GM04504 (cell line): ENCODE measurements around the gene LASP1.
A peak's percentile ranks its signal among the peaks of the same experiment; 100 is the strongest.

Experiments
- DNase-seq: peaks from one replicate; pipeline ENCODE4 v3.0.0-alpha.2; 2012; ENCODE audit warnings: low read depth

LASP1 gene

DNA sequence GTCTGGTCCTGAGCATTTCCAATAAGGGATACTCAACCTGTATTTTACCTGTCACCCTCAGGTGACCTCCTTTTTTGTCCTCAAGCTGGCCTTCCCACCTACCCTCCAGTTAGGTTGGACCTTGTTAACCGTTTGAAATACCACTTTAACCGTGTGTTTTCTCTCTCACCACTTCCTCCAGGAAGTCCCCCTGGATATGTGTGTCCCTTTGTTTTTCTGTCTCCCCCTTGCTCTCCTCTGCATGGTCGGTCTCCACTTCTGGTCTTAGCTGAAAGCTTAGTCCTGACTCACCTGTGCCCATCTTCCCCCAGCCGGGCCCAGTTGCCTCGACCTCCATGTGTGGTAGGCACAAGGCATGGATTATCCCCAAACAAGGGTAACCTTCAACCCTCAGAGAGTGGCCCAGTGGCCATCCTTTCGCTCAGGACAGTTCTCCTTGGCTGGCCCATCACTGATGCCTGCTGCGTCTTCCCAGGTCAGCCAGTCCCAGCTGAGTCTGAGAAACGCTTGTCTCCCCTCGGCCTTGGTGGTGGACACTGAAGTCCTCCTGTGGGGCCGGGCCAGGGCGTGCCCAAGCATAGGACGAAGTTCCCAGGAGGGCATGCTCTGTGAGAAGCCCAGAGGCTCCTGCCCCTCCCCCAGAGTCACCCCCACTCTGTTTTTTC lies 20.0 kb downstream of the LASP1 start:
- DNase-seq: no peak

- no peak for DNase-seq
These were observed 20.5 kb downstream of the LASP1 start for GRCh38 chr17:38890410-38890746.

GRCh38 chr17:38891441-38891840 lies 21.6 kb downstream of the LASP1 start:
- DNase-seq: no peak

DNA sequence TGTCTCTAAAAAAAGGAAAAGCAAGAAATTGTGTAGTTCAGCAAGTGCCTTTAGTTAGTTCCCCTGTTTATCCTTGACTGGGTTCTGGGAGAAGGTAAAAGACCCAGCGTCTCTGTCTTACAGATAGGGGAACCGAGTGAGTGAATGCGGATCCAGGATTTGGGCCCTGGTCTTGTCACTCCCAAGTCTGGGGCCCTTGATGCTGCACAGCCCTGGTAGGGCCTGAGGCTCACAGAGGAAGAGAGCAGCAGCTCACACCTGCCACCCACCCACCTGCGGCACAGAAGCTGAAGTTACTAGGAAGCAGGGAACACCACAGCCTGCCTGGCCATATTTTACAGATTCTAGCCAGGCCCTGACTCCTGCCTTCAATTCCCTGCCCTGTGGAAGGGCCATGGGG lies 22.2 kb downstream of the LASP1 start:
- no peak for DNase-seq

- DNase-seq: no peak
These were observed 22.8 kb downstream of the LASP1 start for GRCh38 chr17:38892620-38893019.

GRCh38 chr17:38893113-38893512 lies 23.3 kb downstream of the LASP1 start:
- DNase-seq: no peak

DNA sequence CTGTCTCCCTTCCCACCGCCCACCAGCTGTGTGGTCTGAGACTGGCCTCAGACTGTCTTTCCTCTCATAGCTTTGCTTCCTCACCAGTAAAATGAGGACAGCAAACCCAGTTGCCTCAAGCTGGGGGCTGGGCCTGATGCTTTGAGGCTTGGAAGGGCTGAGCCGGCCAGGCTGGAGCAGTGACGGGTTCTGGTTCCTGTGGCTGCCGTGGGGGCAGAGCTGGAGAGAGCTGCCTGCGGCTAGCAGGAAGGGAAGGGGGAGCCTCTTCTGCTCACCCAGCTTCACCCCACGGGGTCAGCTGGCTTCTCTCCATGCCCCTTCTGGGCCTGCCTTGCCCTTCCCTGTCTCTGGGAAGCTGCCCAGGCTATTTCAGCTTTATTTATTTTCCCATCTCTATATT lies 23.7 kb downstream of the LASP1 start:
- no peak for DNase-seq

DNA sequence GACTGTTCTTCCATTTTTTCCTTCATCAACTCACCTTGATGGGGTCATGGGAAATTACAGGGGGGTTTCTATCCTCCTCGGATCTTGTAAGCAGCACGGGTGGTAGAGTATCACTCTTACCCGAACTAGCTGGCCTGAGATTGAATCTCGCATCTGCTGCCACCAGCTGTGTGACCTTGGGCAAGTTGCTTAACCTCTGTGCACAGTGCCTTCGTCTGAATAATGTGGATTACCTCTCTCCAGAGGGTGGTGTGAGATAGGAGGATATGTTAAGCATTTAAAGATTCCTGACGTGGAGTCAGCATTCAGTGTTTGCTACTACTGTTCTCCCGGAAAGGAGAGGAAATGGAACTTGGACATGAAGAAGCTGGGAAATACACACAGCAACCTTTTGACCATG lies 24.4 kb downstream of the LASP1 start:
- no peak for DNase-seq

DNA sequence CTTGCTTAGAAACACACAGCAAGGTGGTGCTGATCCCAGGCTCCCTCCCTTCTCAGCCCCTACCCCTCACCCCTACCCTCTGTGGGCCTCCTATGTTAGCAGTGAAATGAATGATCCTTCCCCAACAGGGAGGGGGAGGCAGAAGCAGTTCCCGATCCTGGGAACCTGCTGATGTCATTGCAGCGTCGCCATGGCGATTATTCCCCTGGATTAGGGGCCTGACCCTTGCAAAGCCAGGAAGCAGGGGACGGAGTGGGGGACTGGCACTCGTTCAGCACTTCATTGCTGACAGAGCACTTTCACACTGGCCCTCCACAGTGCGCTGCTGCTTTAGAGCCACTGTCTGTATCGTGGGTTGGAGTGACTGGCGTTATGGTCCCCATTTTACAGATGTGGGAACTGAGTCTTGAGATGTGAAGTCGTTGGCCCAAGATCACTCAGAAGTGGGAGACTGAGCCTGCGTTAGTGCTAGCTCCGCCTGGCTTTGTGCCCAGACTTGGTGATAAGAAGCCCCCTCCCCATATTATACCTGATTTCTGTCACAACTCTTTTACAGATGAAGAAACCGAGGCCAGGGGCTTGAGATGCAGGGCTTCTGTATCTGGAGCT lies 26.6 kb downstream of the LASP1 start:
- no peak for DNase-seq

DNA sequence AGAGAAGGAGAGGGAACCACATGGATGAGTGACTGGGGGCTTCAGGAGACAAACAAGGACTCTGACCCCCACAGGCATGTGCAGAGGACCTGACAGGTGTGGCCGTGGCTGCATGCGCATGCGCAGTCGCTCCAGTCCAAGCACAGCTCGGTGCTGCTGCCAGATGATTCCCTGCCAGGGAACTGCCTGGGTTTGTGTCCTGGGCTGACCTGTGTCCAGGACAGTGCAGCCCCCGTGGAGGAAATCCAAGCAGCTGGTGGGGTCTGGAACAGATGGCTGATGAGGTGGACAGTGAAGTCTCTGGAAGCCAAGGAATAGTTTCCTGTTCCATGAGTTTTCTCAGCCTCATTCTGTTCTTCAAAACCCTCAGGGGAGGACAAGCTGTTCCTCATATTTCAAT lies 27.3 kb downstream of the LASP1 start:
- no peak for DNase-seq

DNA sequence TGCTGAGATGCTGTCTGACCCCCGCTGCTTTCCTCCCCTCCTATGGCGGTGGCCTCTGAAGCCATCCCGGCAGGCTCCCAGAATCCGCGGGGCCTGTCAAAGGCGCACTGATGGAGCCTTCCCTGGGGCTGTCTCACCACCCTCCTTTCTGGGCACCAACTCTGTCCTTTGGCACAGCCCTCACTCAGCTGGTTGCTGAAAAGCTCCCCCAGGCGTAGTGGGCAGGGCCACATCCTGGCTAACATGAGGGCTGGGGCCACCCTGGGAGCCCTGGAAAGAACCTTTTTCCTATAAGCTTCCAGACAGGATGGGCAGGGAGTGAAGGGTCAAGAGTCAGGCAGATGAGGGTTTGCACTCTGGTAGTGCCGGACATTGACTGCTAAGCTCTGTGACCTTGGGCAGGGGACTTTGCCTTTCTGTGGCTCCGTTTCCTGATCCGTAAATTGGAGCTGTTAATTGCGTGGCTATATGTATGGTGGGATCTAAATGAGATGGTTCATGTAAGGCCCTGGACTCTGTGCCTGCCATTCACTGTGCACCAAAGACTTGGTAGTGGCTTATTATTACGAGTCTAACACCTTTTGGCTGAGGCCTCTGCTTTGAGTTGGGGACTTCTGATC lies 27.9 kb downstream of the LASP1 start:
- DNase-seq: no peak

GRCh38 chr17:38898291-38898679 lies 28.4 kb downstream of the LASP1 start:
- DNase-seq: no peak

DNA sequence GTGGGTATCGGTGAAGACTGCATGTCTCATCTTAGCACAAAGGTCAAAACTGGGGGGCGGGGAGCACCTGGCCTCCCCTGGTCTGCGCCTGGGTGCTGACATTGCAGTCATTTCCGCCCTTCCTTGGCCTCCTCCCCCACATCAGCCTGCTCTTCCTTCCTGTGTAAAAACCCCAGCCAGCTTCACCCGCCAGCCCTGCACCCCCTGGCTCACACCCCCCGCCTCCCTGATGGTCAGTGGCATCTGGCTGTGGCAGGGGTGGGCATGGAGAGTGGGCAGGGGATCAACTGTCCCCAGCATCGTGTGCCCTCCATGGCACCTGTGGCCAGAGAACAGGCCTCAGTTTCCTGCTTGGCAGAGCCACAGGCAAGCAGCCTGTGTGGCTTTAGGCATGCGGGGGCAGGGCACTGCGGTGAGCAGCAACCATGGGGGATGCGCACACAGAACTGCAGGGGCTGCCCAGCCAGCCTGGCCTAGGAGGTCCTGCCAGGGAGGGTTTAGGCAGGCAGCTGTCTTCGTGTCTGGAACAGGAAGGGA lies 29.0 kb downstream of the LASP1 start:
- DNase-seq: no peak

DNA sequence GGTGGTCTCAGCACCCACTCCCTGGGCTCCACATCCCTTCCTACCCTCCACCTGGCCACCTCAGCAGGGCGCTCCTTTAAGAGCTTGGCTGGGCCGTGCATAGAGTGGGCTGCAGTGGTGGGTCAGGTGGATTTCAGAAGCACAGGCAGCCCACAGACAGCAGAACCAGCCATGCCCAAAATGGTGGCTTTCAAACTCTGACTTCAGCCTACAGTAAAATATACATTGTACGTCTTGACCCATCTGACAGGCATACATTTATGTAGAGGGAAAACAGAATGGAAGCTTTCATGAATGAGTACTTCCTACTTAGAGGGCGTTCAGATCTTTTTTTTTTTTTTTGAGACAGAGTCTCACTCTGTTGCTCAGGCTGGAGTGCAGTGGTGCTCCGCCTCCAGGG lies 29.6 kb downstream of the LASP1 start:
- no peak for DNase-seq

DNA sequence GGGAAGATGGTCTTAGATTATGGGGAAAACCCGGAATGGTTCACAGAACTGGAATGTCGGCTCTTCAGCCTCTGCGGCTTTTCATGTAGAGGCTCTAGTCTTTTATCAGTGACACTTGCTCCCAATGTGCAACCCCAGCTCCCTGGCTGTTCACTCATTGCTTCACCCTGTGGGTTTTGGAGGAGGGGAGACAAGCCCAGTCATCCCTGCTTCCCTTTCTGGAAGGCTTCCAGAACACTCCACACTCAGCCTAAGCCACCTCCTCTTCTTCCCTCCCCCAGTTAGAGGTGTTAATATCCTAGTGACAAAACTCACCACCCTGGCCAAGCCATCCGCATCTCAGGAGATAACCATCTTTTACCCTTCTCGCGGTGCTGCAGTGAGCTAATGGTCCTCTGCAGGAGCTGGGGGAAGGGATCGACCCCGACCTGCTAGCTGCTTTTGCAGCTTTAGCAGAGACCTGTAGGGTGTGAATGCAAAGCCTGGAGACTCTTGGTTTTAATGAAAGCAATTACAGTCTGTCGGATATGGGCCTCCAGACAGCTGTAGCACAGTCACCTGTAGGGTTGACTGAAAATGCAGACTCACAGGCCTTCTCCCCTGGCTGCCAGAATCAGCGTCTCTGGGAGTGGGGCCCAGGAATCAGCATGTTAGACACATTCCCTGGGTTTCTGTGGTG lies 31.3 kb downstream of the LASP1 start:
- DNase-seq: peak; percentile 88

DNA sequence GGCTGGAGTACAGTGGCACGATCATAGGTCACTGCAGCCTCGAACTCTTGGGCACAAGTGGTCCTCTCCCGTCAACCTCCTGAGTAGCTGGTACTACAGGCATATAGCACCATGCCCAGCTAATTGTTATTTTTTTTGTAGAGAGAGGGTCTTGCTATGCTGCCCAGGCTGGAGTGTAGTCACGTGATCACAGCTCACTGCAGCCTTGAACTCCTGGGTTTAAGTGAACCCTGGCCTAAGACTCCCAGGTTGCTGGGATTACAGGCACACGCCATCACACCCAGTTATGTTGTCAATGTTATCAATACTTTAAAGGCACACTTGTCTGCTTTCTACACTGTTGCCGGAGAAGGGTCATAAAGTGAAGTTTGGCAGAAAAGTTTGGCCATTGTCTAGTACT lies 33.5 kb downstream of the LASP1 start:
- no peak for DNase-seq

DNA sequence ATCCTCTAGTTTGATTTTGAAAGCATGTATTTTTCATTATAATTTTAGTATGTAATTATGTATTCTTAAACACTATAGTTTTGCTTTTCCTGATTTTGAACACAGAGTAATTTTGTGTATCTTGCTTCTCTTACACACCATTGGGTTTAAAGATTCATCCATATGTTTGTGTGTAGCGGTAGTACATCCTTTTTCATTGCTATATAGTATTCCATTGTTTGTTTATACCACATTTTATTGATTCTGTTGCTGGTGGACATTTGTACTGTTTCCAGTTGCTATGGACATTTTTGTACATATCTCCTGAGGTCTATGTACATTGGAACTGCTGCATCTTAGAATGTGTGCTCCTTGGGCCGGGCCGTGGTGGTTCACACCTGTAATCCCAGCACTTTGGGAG lies 35.0 kb downstream of the LASP1 start:
- DNase-seq: no peak

DNA sequence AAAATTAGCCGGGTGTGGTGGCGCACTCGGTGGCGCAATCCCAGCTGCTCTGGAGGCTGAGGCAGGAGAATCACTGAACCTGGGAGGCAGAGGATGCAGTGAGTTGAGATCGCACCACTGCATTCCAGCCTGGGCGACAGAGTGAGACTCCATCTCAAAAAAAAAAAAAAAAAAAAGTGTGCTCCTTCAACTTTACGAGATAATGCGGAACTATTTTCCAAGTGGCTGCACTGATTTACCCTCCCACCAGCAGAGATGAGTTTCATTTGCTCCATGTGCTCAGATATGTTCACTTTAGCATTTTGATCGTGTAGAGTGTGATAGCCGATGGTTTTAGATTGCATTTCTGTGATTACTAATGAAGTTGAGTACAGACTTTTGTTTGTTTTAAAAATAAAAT lies 35.5 kb downstream of the LASP1 start:
- DNase-seq: no peak

- no peak for DNase-seq
These were observed 36.8 kb downstream of the LASP1 start for GRCh38 chr17:38906460-38907228.

DNA sequence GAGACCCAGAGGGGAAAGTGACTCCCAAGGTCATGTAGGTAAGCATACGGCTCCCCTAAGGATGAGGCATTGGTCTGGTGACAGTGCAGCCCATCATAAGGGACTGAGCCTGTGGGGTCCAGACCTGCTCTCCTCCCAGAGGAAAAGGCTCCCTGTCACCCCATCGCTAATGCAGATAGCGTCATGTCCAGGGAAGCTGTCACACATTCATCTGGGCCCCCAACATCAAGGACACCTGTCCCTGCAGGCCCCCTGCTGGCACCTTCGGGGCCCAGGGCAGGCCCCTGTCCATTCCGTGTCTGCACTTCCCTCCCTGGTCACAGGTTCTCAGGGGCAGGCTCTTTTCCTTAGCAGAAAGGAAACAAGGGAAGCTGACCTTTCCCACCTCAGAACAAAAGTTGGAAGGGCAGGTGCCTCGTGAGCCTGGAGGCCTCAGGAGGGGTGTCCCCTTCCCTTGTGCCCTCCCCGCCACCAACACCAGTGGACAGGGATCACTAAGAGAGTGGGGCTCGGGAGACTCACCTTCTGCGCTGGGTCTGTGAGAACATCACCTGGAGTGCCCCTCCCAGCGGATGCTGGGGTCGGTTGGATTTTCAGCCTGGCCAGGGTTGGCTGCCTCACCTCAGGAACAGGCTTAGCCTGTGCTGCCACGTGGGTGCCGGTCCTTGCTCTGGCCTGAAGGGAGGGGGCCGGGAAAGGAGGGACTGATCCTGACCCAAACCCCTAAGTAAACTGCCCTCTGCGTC lies 38.2 kb downstream of the LASP1 start:
- no peak for DNase-seq

GRCh38 chr17:38908676-38909181 lies 38.9 kb downstream of the LASP1 start:
- no peak for DNase-seq
